DOHH2 (cell line): Measurements from ENCODE around the gene PDZD4.

Source experiments
- H3F3A ChIP-seq: fragments of 200-600 bp; sonication (generic), shearing (Covaris generic); 2 replicates; pipeline ENCODE4 v1.6.0; 2016; ENCODE audit warnings: antibody characterized with exemption, mild to moderate bottlenecking; ENCODE audit not compliant: control insufficient read depth, insufficient read depth
- H3K27ac ChIP-seq: fragments of 200-600 bp; sonication (generic); 2 replicates; pipeline ENCODE4 v1.5.1; 2014; ENCODE audit warnings: low read depth, mild to moderate bottlenecking, low read length, moderate library complexity
- H3K27me3 ChIP-seq: fragments of 200-600 bp; sonication (generic); 2 replicates; pipeline ENCODE4 v1.6.1; 2014; ENCODE audit warnings: mild to moderate bottlenecking, low read length, mixed read lengths; ENCODE audit not compliant: control insufficient read depth
- H3K36me3 ChIP-seq: fragments of 200-600 bp; sonication (generic); 2 replicates; pipeline ENCODE4 v1.6.1; 2014; ENCODE audit warnings: mild to moderate bottlenecking, low read length, moderate library complexity, mixed read lengths; ENCODE audit not compliant: control insufficient read depth
- H3K4me1 ChIP-seq: fragments of 200-600 bp; sonication (generic); 2 replicates; pipeline ENCODE4 v1.6.1; 2014; ENCODE audit warnings: mild to moderate bottlenecking, low read length, mixed read lengths; ENCODE audit not compliant: control insufficient read depth
- H3K4me2 ChIP-seq: fragments of 200-600 bp; sonication (generic); 2 replicates; pipeline ENCODE4 v1.6.0; 2014; ENCODE audit warnings: mild to moderate bottlenecking, low read length, moderate library complexity
- H3K4me3 ChIP-seq: fragments of 200-600 bp; sonication (generic); 2 replicates; pipeline ENCODE4 v1.5.1; 2014; ENCODE audit warnings: mild to moderate bottlenecking, low read length, mixed read lengths
- H3K79me2 ChIP-seq: fragments of 200-600 bp; sonication (generic); 2 replicates; pipeline ENCODE4 v1.6.1; 2014; ENCODE audit warnings: mild to moderate bottlenecking, low read length, mixed read lengths; ENCODE audit not compliant: control insufficient read depth
- H3K9me2 ChIP-seq: fragments of 200-600 bp; sonication (generic); replicated peaks from 2 replicates; pipeline ENCODE4 v1.6.1; 2014; ENCODE audit warnings: mild to moderate bottlenecking, low read length, mixed read lengths; ENCODE audit not compliant: control insufficient read depth
- H3K9me3 ChIP-seq: fragments of 200-600 bp; sonication (generic); 2 replicates; pipeline ENCODE4 v1.6.1; 2014; ENCODE audit warnings: antibody characterized with exemption, low read length, mixed read lengths; ENCODE audit not compliant: control insufficient read depth, insufficient read depth
- H4K20me1 ChIP-seq: fragments of 200-600 bp; sonication (generic); 2 replicates; pipeline ENCODE4 v1.6.0; 2014; ENCODE audit warnings: low read depth, mild to moderate bottlenecking, antibody characterized with exemption, low read length, moderate library complexity; ENCODE audit not compliant: control insufficient read depth, insufficient read depth
- EZH2phosphoT487 ChIP-seq: fragments of 200-600 bp; sonication (generic); IDR thresholded peaks from 2 replicates; pipeline ENCODE4 v1.6.1; 2017; ENCODE audit warnings: borderline replicate concordance, mild to moderate bottlenecking, antibody characterized with exemption, low read length, moderate library complexity, mixed read lengths
- TF ChIP-seq, protein P1 (sequence below): fragments of 200-600 bp; sonication (generic); IDR thresholded peaks from one replicate; pipeline ENCODE4 v1.5.1; 2014; ENCODE audit warnings: antibody characterized with exemption, mild to moderate bottlenecking, low read depth, low read length; ENCODE audit not compliant: poor library complexity, severe bottlenecking

Gene PDZD4

DNA sequence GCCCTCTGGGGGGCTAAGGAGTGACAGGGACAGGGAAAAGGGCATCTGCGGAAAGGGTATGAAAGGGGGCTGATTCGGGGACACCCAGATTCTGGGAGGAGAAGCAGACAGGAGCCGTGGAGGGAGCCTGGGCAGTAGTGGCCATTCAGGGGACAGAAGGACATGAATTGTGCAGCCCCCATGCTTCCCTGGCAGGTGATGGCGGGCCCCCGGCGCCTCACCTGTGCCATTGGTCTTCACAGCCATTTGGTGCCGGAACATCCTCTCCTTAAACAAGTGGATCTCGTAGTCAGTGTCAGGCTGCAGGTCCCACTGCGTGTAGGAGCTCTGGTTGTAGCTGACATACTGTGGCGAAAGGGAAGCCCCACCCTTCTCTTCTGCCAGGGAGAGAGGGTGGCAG, 33.8 kb upstream of the PDZD4 start:
- no peaks in the 10 kb centered on the region for H3K79me2 ChIP-seq
- H3K4me2 ChIP-seq, result no peak overlapping the region

DNA sequence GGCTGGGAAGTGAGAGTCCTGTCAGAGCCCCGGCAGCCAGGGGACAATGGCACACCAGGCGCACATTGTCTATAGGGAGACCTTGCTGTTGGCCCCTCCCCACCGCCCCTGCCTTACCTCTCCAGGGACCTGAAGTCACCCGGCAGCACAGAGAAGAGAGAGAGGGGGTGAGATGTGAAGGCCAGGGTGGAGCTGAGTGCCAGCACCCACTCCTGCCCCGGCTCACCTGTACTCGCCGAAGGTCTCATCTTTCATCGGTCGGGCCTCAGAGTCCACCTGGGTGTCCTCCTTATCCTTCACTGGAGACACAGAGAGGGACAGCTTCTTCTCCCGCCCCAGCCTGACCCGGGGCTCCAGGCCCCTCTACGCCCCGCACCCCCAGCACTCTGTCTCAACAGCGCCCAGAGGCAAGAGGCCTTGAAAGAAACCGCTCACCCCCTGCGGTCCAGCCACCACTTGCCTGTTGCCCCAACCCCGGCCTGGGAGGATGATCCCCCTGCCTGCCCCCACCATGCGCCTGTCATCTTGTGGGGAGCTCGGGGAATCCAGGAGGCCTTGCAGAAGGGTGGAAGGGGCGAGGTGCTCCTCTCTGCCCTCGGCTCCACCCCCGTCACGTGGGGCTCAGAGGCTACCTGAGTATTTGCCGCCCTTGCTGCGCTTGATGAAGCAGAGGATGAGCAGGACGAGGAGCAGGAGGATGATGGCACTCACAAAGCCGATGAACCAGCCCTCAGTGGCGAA, 33.1 kb upstream of the PDZD4 start:
- H3K4me1 ChIP-seq, result no peaks in the 10 kb centered on the region
- no peaks in the 10 kb centered on the region for H3K9me2 ChIP-seq
- H3K36me3 ChIP-seq, result no peaks in the 10 kb centered on the region
- H3K27me3 ChIP-seq, result no peaks in the 10 kb centered on the region
- H4K20me1 ChIP-seq, result no peaks in the 10 kb centered on the region
- H3K27ac ChIP-seq, result no peak overlapping the region
- TF ChIP-seq, protein P1, sequence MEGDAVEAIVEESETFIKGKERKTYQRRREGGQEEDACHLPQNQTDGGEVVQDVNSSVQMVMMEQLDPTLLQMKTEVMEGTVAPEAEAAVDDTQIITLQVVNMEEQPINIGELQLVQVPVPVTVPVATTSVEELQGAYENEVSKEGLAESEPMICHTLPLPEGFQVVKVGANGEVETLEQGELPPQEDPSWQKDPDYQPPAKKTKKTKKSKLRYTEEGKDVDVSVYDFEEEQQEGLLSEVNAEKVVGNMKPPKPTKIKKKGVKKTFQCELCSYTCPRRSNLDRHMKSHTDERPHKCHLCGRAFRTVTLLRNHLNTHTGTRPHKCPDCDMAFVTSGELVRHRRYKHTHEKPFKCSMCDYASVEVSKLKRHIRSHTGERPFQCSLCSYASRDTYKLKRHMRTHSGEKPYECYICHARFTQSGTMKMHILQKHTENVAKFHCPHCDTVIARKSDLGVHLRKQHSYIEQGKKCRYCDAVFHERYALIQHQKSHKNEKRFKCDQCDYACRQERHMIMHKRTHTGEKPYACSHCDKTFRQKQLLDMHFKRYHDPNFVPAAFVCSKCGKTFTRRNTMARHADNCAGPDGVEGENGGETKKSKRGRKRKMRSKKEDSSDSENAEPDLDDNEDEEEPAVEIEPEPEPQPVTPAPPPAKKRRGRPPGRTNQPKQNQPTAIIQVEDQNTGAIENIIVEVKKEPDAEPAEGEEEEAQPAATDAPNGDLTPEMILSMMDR, result no peak
- no peak for TF ChIP-seq EZH2phosphoT487
- H3K9me3 ChIP-seq, result no peaks in the 10 kb centered on the region
- no peaks in the 10 kb centered on the region for H3K79me2 ChIP-seq
- no peak overlapping the region for H3K4me2 ChIP-seq
- H3F3A ChIP-seq, result no peaks in the 10 kb centered on the region
- no peak overlapping the region for H3K4me3 ChIP-seq

More for the DNA sequence above, 33.8 kb upstream of the PDZD4 start:
- Histone ChIP-seq H3K9me3 (no peaks in the 10 kb centered on the region), H3K27me3 (no peaks in the 10 kb centered on the region), H3K36me3 (no peaks in the 10 kb centered on the region), H3K4me3 (no peak overlapping the region), H3K27ac (no peak overlapping the region), H3K4me1 (no peaks in the 10 kb centered on the region), H4K20me1 (no peaks in the 10 kb centered on the region), H3F3A (no peaks in the 10 kb centered on the region), H3K9me2 (no peaks in the 10 kb centered on the region)
- TF ChIP-seq, protein P1, result no peak
- no peak for TF ChIP-seq EZH2phosphoT487

DNA sequence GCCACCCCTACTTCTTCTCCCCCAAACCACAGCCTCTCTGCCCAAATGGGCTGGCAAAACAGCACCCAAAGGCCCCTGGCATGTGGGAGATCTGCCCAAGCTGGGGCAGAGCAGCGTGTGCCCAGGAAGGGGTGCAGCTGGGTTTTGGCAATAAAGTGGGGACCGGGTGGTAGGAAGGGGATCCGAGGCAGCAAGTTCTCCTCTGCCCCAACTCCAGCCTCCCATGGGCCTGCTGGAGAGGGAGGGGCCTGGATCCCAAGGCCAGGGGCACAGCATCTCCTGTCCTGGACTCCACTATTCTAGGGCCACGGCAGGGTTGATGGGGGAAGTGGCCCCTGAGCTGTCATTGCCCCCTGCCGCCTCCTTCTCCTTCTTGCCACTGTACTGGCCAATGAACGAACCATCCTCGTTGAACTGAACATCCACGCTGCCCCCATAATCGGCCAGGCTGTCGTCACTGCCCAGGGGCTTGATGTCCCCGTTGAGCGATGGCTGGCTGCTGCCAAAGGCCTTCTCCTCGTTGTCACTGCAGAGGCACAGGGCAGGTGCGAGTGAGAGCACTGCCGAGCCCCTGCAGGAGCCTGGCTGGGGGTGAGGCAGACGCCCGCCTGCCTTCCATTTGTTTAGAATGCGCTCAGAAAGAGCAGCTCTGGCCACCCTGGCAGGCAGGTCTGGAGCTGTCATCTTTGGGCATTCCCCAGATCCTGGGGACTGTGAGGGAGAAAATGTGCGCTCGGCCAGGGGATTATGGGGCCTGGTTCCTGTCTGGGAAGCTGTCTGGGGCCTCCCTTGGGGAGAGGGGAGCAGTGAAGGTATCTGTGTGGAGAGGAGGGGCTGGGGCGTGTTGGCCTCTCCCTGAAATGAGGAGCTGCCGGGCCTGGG, 32.3 kb upstream of the PDZD4 start:
- Histone ChIP-seq H3K9me2 (no peaks in the 10 kb centered on the region), H3K4me1 (no peaks in the 10 kb centered on the region), H3K27me3 (no peaks in the 10 kb centered on the region), H3K27ac (no peak overlapping the region), H3K36me3 (no peaks in the 10 kb centered on the region), H3F3A (no peaks in the 10 kb centered on the region), H3K9me3 (no peaks in the 10 kb centered on the region), H3K4me3 (no peak overlapping the region), H3K79me2 (no peaks in the 10 kb centered on the region), H4K20me1 (no peaks in the 10 kb centered on the region), H3K4me2 (no peak overlapping the region)
- TF ChIP-seq EZH2phosphoT487, result no peak
- TF ChIP-seq, protein P1, result no peak
